GM23248 (cell line): ENCODE measurements around the gene TMED7.

ENCODE experiments used
- EZH2 ChIP-seq: fragments of 200-600 bp; sonication (generic); IDR thresholded peaks from 2 replicates; pipeline ENCODE4 v1.6.1; 2018; ENCODE audit warnings: antibody characterized with exemption, mild to moderate bottlenecking; ENCODE audit not compliant: insufficient read depth, poor library complexity, severe bottlenecking
- EZH2phosphoT487 ChIP-seq: fragments of 200-600 bp; sonication (generic); IDR thresholded peaks from 2 replicates; pipeline ENCODE4 v1.6.1; 2018; ENCODE audit warnings: antibody characterized with exemption, moderate library complexity, mild to moderate bottlenecking, low read depth; ENCODE audit not compliant: insufficient read depth

DNA sequence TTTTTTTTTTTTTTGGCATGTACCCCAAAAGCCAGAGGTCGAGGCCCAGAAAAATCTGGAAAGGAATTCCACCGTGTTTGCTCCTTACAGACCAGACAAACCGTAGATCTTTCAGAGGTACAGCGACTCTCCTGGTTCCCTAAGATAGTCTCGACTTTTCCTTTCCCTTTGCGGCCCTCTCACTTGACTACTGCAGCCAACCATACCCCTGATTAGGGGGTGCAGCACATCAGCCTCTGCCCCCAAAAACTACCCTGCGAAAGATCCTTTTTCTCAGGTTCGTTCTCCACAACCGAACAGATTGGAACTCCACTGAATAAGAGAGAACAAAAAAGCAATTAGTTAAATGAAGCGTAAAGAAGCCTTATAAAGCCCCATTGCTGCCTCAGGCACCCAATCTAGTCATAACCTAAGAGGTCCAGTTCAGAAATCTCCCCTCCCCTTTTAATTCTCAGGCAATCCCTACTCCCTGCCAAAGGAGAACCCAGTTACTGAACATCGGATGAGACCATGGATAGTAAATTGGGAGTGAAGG lies 23.2 kb downstream of the TMED7 start:
- TF ChIP-seq EZH2 (no peak), EZH2phosphoT487 (no peak)
